Neural progenitor cell (in vitro differentiated cells): Measurements from ENCODE around the gene PLAAT4. TPM values are rescaled to one million over a fixed set of nuclear protein-coding genes. Genes with fewer than 3 reads are reported as not detected.

Source experiments
- DNase-seq: peaks from one replicate; pipeline ENCODE4 v3.0.0-alpha.2; 2016; ENCODE audit warnings: low spot score
- H2AFZ ChIP-seq: fragments of 200-600 bp; sonication (generic); replicated peaks from 2 replicates; pipeline ENCODE4 v1.6.1; 2016; ENCODE audit warnings: antibody characterized with exemption
- H3F3A ChIP-seq: fragments of 200-600 bp; sonication (generic); 2 replicates; pipeline ENCODE4 v1.6.1; 2016; ENCODE audit warnings: antibody characterized with exemption, low read depth
- H3K27ac ChIP-seq: fragments of 200-600 bp; sonication (generic); 2 replicates; pipeline ENCODE4 v1.5.1; 2016; ENCODE audit warnings: mild to moderate bottlenecking
- H3K27me3 ChIP-seq: fragments of 200-600 bp; sonication (generic); 2 replicates; pipeline ENCODE4 v1.6.1; 2016; ENCODE audit warnings: mild to moderate bottlenecking, moderate library complexity
- H3K36me3 ChIP-seq: fragments of 200-600 bp; sonication (generic); 2 replicates; pipeline ENCODE4 v1.5.1; 2016
- H3K4me1 ChIP-seq: fragments of 200-600 bp; sonication (generic); 2 replicates; pipeline ENCODE4 v1.6.1; 2016; ENCODE audit warnings: mixed run types
- H3K4me2 ChIP-seq: fragments of 200-600 bp; sonication (generic); 2 replicates; pipeline ENCODE4 v1.6.1; 2016
- H3K4me3 ChIP-seq: fragments of 200-600 bp; sonication (generic); 2 replicates; pipeline ENCODE4 v1.5.1; 2016
- H3K79me2 ChIP-seq: fragments of 200-600 bp; sonication (generic); 2 replicates; pipeline ENCODE4 v1.6.1; 2016; ENCODE audit warnings: low read depth
- H3K9ac ChIP-seq: fragments of 200-600 bp; sonication (generic); 2 replicates; pipeline ENCODE4 v1.6.1; 2016
- H3K9me3 ChIP-seq: fragments of 200-600 bp; sonication (generic); 2 replicates; pipeline ENCODE4 v1.5.1; 2016; ENCODE audit warnings: low read depth
- H4K20me1 ChIP-seq: fragments of 200-600 bp; sonication (generic); 2 replicates; pipeline ENCODE4 v1.6.1; 2016; ENCODE audit warnings: low read depth
- H3K27ac Mint-ChIP-seq: 3 replicates; pipeline ENCODE4 v1.8.0; 2021; ENCODE audit warnings: mixed read lengths
- H3K27me3 Mint-ChIP-seq: 2 replicates; pipeline ENCODE4 v1.8.0; 2022; ENCODE audit warnings: low read depth, mild to moderate bottlenecking, inconsistent platforms, moderate library complexity, mixed read lengths; ENCODE audit not compliant: insufficient read depth
- H3K36me3 Mint-ChIP-seq: 3 replicates; pipeline ENCODE4 v1.8.0; 2021; ENCODE audit warnings: mixed read lengths
- H3K4me1 Mint-ChIP-seq: 3 replicates; pipeline ENCODE4 v1.8.0; 2021; ENCODE audit warnings: mixed read lengths
- H3K4me3 Mint-ChIP-seq: 3 replicates; pipeline ENCODE4 v1.8.0; 2021; ENCODE audit warnings: mild to moderate bottlenecking, moderate library complexity, mixed read lengths
- H3K9me3 Mint-ChIP-seq: 3 replicates; pipeline ENCODE4 v1.8.0; 2020; ENCODE audit warnings: mixed read lengths
- CTCF ChIP-seq: fragments of 200-600 bp; sonication (generic); IDR thresholded peaks from 2 replicates; pipeline ENCODE4 v1.5.1; 2017; ENCODE audit warnings: antibody characterized with exemption, mild to moderate bottlenecking
- EZH2 ChIP-seq: fragments of 200-600 bp; sonication (generic); IDR thresholded peaks from 2 replicates; pipeline ENCODE4 v1.6.1; 2017; ENCODE audit warnings: antibody characterized with exemption, mild to moderate bottlenecking, moderate library complexity
- EZH2phosphoT487 ChIP-seq: fragments of 200-600 bp; sonication (generic); IDR thresholded peaks from 2 replicates; pipeline ENCODE4 v1.6.1; 2017; ENCODE audit warnings: antibody characterized with exemption
- total RNA-seq: library from RNA; depleted of rRNA; stranded (reverse); fragments of >200 nt; gene quantifications from 2 replicates; pipeline ENCODE4 v1.2.3, GENCODE V29; 2015; ENCODE audit warnings: low replicate concordance

The PLAAT4 gene
- total RNA-seq, 1 donor from 2014 or later, result not detected

GRCh38 chr11:63517156-63517555, 19.5 kb upstream of the PLAAT4 start:
- H3K27ac Mint-ChIP-seq, result no peak overlapping the region
- Histone ChIP-seq H3K27ac (no peak overlapping the region), H4K20me1 (no peaks in the 10 kb centered on the region), H3F3A (no peaks in the 10 kb centered on the region), H3K9ac (no peak overlapping the region), H2AFZ (no peak overlapping the region), H3K4me3 (no peak overlapping the region), H3K79me2 (no peaks in the 10 kb centered on the region), H3K27me3 (no peaks in the 10 kb centered on the region), H3K9me3 (no peaks in the 10 kb centered on the region), H3K4me2 (no peak overlapping the region), H3K4me1 (no peaks in the 10 kb centered on the region), H3K36me3 (no peaks in the 10 kb centered on the region)
- no peak overlapping the region for H3K4me3 Mint-ChIP-seq
- H3K27me3 Mint-ChIP-seq, result peaks cover 8% of the 10 kb centered on the region
- H3K4me1 Mint-ChIP-seq, result no peaks in the 10 kb centered on the region
- DNase-seq, result no peak
- H3K36me3 Mint-ChIP-seq, result no peaks in the 10 kb centered on the region
- peaks cover 2% of the 10 kb centered on the region for H3K9me3 Mint-ChIP-seq
- TF ChIP-seq CTCF, result no peak
- TF ChIP-seq EZH2, result no peak
- no peak for TF ChIP-seq EZH2phosphoT487

DNA sequence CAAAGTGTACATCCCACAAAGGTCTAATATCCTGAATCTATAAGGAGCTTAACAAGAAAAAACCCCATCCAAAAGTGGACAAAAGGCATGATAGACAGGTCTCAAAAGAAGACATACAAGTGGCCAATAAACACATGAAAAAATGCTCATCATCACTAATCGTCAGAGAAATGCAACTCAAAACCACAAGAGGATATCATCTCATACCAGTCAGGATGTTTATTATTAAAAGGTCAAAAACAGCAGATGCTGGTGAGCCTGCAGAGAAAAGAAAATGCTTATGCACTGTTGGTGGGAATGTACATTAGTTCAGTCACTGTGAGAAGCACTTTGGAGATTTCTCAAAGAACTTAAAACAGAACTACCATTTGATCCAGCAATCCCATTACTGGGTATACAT, 18.1 kb upstream of the PLAAT4 start:
- no peak for DNase-seq
- Histone ChIP-seq H4K20me1 (no peaks in the 10 kb centered on the region), H3K4me1 (no peaks in the 10 kb centered on the region), H3K4me3 (no peak overlapping the region), H3K27me3 (no peaks in the 10 kb centered on the region), H3K36me3 (no peaks in the 10 kb centered on the region), H2AFZ (no peak overlapping the region), H3F3A (no peaks in the 10 kb centered on the region), H3K27ac (no peak overlapping the region), H3K79me2 (no peaks in the 10 kb centered on the region), H3K9me3 (no peaks in the 10 kb centered on the region), H3K4me2 (no peak overlapping the region), H3K9ac (no peak overlapping the region)
- no peak for TF ChIP-seq EZH2
- no peak for TF ChIP-seq EZH2phosphoT487
- H3K27ac Mint-ChIP-seq, result no peak overlapping the region
- no peaks in the 10 kb centered on the region for H3K4me1 Mint-ChIP-seq
- H3K4me3 Mint-ChIP-seq, result no peak overlapping the region
- H3K9me3 Mint-ChIP-seq, result peaks cover 2% of the 10 kb centered on the region
- H3K36me3 Mint-ChIP-seq, result no peaks in the 10 kb centered on the region
- H3K27me3 Mint-ChIP-seq, result peaks cover 8% of the 10 kb centered on the region

DNA sequence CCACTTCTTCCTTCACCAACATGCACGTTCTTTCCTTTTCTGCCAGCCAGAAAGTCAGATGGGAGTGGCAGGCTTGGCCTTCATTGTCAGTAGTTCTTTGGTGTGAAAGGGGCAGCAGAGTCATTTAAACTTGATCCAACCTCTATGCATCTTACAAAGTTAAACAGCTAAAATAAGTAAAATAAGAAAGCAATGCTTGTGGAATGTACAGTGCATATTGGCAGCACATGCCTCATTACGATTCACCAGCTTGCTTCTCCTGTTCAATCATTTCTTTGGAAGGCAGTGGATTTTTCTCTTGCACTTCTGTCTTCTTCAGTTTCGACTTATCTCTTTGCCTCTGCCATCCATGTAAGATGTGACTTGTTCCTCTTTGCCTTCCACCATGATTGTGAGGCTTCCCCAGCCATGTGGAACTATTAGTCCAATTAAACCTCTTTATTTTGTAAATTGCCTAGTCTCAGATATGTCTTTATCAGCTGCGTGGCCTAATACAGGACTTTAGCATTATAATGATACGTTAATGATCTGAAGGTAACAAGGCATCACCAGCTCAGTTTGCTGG, 15.9 kb upstream of the PLAAT4 start:
- no peaks in the 10 kb centered on the region for H3F3A ChIP-seq
- Mint-ChIP-seq H3K36me3 (no peaks in the 10 kb centered on the region), H3K4me3 (no peak overlapping the region), H3K4me1 (no peaks in the 10 kb centered on the region), H3K27me3 (peaks cover 6% of the 10 kb centered on the region), H3K9me3 (peaks cover 6% of the 10 kb centered on the region), H3K27ac (no peak overlapping the region)
- H3K4me2 ChIP-seq, result no peak overlapping the region
- no peaks in the 10 kb centered on the region for H3K36me3 ChIP-seq
- no peaks in the 10 kb centered on the region for H4K20me1 ChIP-seq
- H3K27ac ChIP-seq, result no peak overlapping the region
- TF ChIP-seq EZH2 (no peak), CTCF (no peak), EZH2phosphoT487 (no peak)
- H3K27me3 ChIP-seq, result no peaks in the 10 kb centered on the region
- no peaks in the 10 kb centered on the region for H3K4me1 ChIP-seq
- H3K79me2 ChIP-seq, result no peaks in the 10 kb centered on the region
- H2AFZ ChIP-seq, result no peak overlapping the region
- H3K4me3 ChIP-seq, result no peak overlapping the region
- H3K9ac ChIP-seq, result no peak overlapping the region
- no peak for DNase-seq
- H3K9me3 ChIP-seq, result no peaks in the 10 kb centered on the region

DNA sequence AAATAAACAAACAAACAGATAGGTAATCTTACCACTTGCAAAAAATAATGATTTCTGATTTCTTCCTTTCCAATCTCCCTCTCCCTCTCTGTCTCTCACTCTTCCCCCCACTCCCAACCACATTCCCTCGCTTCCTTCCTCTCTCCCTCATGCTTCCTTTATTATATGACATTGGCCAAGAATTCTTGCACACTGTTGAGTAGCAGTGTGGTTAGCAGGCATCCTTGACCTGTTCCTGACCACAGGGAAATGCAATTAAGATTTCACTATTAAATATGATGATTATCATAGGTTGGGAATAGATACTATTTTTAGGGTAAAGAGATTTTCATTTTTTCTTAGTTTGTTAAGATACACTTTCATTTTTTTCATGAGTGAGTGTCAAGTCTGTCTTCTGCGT, 14.7 kb upstream of the PLAAT4 start:
- H3K9me3 ChIP-seq, result no peaks in the 10 kb centered on the region
- H3K4me3 Mint-ChIP-seq, result no peak overlapping the region
- H3K36me3 ChIP-seq, result no peaks in the 10 kb centered on the region
- H3K27me3 ChIP-seq, result no peaks in the 10 kb centered on the region
- no peaks in the 10 kb centered on the region for H3K4me1 ChIP-seq
- H2AFZ ChIP-seq, result no peak overlapping the region
- H3K4me1 Mint-ChIP-seq, result no peaks in the 10 kb centered on the region
- no peak overlapping the region for H3K9ac ChIP-seq
- H3K4me3 ChIP-seq, result no peak overlapping the region
- H3K27ac ChIP-seq, result no peak overlapping the region
- H3K27ac Mint-ChIP-seq, result no peak overlapping the region
- H3K27me3 Mint-ChIP-seq, result peaks cover 6% of the 10 kb centered on the region
- peaks cover 6% of the 10 kb centered on the region for H3K9me3 Mint-ChIP-seq
- H3K4me2 ChIP-seq, result no peak overlapping the region
- TF ChIP-seq EZH2phosphoT487, result no peak
- no peaks in the 10 kb centered on the region for H4K20me1 ChIP-seq
- no peak for DNase-seq
- no peaks in the 10 kb centered on the region for H3F3A ChIP-seq
- H3K79me2 ChIP-seq, result no peaks in the 10 kb centered on the region
- H3K36me3 Mint-ChIP-seq, result no peaks in the 10 kb centered on the region
